GM19238 (cell line): Measurements from ENCODE around the gene KRT2.

ENCODE experiments used
- DNase-seq: peaks from one replicate; pipeline ENCODE4 v3.0.0; 2011; ENCODE audit warnings: low spot score; ENCODE audit not compliant: insufficient read length

The KRT2 gene

DNA sequence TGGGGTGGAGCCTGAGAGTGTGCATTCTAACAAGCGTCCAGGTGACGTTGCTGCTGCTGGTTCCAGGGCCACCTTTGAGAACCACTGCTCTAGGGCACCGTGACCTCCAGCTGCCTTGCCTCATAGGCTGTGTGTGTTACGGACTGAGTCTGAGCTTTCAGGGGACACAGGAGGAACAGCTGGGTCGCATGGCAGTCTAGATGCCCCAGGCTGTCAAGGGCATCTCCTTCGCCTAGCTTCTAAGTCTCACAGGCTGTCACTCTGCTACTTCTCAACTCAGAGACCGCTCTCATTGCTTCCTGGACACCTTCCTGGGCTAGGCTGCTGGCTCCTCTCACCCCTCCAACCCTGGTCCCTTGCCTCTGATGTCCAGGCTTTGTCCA, 34.6 kb downstream of the KRT2 start:
- DNase-seq, result no peak

DNA sequence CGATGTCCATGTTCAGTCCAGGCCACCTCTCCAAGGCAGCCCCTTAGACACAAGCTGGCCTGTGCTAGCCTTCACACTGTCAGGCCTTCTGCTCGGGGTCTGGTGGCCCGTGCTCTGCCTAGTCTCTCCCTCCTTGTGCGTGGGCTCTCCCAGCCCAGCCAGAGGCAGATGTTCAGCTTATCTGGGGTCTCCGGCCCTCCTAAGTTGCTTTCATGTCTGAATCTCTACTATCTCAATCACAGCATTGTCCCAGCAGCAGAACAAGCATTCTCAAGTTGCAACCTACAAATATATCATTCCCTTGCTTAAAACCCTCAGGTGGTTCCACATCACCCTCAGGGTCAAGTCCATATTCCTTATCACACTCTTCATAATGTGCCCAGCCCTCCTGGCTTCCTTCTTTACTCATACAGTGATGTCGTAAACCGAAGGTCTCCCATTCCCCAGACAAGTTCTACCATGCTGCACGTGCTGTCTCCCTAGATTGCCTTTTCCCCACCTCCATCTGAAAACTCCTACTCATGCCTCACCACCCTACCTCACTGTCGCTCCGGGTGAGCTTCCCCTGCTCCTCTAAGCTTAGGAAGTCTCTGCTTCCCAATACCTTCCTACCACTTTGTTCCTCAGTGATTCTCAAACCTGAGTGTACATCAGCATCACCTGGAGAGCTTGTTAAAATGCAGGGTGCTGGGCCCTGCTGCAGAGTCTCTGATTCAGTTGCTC, 35.2 kb downstream of the KRT2 start:
- DNase-seq, result no peak

DNA sequence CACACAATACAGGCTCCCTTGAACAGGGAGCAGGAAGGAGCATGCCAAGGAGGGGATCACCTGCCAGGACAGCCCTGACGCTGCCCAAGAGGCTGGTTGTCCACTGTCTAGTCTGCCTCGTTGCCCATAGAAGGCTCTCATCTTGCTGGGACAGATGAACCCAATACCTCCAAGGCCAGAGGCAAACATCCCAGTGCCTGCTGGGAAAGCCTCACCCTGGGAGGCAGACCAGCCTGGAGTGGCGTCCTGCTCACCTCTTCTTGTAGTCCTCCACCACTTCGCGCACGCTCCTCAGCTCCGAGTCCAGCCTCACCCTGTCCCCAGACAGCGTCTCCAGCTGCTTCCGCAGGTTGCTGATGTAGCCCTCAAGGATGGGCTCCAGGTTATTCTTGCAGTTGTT, 36.1 kb downstream of the KRT2 start:
- no peak for DNase-seq

DNA sequence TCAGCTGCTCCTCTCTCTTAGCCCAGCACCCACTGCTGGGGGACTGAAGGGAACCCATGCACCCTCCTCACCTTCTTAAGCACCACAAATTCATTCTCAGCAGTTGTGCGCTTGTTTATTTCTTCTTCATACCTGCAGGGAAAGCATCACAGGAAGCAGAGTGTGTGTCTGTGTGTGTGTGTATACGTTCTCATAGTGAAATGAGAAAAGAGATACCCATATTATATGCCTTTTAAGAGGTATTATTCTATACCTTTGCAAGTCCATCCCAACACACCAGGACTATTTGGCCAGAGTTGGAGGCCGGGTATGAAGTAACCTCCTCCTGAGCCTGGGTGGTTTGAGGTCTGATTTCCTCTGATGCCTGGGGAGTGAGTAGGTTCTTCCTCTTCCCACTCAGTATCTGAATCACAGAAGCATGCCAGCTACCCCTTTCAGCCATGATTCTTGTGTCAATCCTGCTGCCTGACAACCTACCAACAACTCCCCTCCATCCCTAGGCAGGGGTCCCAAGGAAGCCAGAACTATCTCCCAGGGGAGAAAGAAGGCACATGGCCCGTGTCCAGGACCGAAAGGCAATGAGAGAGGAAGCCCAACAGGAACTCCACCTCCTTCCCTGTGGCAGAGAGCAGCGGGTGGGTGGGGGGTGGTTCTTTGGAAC, 36.7 kb downstream of the KRT2 start:
- DNase-seq, result no peak

DNA sequence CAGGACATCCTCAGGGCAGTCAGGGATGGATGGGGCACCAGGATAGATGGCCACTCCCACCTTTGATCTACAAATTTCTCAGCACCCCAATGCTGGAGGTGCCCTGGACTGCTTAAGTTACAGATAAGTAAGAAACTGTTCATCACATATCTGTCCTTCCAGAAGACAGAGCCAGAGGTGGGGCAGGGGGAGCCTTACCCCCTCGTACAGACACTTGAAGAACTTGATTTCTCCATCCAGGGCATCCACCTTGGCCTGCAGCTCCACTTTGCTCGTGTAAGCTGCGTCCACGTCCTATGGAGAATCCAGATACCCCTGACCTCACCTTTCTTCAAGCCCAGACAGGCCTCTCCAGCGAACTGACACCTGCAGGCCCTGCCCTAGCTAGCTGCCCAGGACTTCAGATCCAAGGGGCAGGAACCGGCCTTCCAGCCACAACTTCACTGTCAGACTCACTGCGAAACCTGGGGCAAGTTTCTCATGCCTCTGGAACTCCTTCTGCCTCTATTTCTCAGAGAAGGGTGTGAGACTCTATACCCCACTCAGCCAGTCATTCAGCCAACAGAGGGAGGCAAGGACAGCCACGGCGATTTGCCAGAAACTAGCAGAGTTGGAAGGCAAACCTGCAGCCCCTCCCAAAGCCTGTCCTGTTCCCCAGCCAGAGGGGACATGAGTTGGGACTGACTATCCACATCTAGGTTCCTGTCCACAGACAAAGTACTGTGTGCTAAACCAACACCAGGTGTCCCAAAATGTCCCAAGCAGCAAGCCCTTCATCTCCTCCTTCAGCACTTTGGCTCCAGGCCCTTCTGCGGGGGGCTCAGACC, 37.4 kb downstream of the KRT2 start:
- no peak for DNase-seq

DNA sequence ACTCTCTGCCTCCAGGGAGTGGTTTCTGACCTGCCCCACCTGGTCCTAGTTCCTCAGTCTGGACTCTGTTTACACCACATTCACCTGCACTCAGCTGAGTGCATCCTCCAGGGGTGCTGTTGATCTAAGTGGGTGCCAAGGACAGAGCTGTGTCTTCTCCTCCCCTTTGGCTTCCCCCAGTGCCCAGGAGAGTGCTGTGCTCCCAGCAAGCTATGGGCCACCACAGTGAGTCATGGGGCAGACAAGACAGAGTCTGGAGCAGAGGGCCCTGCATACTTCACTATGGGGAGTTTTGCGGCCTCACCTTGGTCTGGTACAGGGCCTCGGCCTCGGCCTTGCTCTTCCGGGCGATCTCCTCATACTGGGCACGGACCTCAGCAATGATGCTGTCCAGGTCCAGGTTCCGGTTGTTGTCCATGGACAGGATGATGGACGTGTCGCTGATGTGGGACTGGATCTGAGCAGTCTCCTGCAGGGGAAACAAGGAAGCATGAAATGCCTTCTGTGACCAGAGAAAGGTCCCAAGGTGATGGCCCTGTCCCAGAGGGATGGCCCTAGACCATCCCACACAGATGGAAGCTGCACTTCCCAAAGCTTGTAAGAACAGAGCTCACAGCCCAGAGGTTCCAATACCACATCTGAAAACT, 38.5 kb downstream of the KRT2 start:
- DNase-seq, result no peak

DNA sequence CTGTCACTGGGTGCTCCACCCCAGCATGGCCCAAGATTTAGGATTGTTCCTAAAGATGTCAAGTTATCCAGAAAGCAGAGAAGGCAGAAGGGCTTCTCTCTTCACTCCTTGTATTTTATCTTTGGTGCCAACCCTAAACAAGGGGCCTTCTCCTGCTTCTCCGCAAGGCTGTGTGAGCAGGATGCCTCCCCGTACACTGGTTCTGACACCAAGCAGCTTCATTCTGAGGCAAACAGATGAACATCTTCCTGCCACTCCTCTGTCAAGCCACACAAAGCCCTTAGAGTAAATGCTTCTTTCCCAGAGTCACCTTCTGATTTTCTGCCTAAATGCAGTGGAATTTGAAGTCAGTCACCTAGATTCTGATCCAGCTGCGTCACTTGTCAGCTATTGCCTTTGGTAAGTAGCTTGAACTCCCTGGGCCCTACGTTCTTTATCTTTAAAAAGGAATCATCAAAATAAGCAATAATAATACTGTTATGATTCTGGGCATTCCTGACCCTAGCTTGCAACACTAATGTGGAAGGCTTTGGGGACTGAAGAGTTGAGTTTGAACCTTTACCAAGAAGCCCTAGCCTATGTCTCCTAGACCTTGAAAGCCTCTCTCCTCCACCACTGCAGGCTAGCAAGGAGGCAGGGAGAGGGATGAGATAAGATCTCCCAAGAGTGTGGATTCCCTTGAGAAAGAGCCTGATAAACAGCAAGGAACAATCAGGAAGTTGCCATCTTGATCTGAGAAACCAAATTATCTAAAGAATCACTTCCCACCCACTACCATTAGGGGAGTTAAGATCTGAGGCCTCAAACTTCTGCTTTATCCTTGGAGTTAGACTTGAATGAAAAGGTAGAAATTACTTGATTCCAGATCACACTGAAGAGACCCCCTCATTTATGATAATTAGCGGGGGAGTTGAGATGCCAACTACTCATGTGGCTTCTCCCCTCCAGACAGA, 39.3 kb downstream of the KRT2 start:
- no peak for DNase-seq

DNA sequence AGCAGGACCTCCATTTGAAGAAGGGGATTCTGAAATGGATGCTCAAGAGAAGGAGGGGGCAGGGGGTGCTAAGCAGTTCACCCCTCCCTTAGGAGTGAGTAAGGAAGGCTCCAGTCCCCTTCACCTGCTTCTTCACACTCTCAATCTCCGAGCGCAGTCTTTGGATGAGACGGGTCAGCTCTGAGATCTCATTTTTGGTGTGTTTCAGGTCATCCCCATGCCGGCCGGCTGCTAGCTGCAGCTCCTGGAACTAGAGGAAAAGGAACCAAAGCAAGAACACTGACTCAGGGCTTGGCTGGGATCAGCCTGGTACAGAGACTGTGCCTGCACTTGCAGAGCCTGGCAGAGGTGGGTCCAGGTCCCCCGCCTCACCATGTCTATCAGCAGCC, 40.9 kb downstream of the KRT2 start:
- DNase-seq, result no peak

DNA sequence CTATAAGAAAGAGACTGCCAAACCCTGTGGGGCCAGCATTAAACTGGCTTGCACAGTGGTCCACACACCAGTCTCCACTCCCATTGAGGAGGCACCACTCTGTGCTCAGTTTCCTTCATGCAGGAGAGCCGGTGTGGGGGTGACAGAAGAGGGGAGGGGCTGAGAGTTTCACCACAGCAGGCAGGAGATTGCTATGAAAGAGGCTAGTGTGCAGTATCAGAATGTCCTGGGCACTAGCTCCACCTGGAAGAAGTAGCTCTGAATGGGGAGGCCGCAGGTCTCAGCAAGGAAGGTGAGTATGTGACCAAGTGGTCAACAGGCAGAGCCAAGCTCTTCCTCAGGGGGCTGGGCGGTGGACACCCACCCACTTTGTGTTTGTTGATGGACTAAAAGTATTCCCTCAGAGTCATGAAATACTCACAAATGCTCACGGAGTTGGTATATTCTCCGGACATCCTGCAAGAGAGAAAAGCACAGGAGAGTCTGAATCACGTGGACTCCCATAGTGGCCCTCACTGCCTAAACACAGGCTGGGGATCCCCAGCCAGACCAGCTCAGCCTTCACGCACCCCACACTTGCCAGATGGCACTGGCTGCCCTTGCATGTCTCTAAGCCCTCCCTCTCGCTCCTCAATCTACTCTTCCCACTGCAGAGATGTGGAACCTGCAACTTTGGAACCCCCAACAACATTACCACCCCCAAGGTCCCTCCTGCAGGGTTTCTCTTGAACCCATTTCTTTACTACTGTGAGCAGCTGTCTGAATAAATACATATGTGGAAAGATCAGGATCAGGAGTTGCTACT, 43.0 kb downstream of the KRT2 start:
- no peak for DNase-seq

DNA sequence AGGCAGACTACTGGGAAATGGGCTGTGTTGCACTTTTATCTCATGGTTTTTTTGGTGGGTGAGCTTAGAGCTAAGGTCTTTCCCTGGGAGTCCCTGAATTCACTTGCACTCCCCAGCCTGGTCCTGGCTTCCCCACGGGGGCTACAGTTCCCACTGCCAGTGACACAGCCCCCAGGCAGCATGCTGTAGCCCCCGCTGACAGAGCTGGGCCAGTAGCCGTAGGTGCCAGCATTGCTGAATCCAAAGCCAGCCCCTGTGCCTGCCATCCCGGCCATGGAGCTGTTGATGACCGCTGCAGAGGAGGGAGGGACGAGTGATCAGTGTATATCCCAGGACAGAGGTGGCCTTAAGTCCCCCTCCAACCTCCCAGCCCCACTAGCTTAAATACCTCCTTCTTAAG, 43.9 kb downstream of the KRT2 start:
- DNase-seq, result no peak

DNA sequence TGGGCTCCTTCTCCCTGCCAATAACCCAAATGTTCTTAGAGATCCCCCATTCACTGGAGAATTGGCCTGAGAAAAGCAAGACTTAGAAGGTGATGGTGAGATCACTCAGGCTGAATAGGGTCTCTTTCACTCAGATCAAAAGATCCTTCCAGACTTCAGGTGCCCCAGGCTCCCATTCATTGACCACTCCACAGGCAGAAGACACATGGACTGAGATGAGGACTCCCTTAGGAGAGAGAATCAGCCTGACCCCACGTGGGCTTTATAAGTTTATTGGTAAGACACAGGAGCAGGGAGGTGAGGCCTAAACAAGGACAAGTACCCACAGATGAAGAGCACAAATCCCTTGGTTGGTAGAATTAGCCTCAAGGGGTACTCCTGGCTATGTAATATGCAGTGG, 44.7 kb downstream of the KRT2 start:
- DNase-seq, result no peak

DNA sequence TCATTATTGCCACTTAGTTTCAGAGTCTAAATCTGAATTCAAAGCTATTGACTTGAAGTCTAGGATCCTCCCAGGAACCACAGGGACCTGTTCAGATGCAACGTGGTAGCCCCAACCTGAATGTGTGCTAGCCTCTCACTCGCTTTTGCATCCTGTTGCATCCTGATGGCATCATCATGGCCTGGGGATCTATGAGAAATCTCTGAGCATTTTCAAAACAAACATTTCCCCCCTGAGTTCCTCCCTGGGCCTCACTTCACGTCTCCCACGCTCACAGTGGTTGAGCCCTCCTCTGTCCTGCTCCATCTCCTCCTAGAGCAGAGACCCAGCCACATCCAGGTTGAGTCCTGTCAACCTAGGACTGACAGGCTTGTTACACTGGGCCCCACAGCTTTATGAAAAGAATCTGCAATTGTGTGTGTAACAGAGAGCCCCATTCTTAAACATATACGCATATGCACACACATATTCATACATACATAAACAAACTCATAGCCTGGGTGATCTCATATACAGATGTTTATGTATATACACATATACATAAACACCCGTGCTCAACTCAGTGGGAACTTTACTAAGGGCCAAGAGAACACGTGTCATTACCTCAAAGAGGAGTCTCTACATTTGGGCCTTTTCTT, 45.3 kb downstream of the KRT2 start:
- no peak for DNase-seq

DNA sequence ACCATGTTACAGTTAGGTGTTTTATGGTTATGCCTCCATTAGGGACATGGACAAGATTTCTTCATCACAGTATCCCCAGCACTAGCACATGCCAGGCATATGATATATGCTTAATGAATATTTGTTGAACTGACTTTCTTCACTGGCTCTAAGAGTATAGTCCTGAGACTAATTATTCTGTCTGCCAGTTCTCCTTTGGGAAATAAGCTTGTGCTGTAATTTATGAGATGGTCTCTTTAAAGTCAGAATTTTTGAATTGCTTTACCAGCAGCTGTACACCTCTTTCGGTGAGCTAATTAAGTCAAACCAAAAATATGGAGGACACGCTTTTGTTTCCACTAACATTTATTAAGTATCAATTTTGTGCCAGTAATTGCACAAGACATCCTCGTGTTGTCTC, 45.9 kb downstream of the KRT2 start:
- DNase-seq, result no peak

DNA sequence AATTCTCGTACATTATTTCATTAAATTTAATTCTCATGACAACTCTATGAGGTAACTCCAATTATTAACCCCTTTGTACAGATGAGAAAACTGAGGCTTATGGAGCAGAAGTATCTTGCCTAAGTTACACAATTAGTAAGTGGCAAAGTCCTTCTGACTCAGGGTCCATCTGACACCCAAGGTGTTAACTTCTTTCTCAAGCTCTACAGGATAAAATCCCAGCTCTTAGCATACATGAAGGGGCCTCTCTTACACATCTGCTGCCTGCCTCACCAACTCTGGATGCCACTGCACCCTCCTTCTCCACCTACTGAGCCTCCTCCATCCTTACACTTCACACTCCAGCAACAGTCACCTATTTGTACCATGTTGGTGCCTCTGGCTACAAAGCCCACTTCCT, 46.5 kb downstream of the KRT2 start:
- DNase-seq, result no peak

DNA sequence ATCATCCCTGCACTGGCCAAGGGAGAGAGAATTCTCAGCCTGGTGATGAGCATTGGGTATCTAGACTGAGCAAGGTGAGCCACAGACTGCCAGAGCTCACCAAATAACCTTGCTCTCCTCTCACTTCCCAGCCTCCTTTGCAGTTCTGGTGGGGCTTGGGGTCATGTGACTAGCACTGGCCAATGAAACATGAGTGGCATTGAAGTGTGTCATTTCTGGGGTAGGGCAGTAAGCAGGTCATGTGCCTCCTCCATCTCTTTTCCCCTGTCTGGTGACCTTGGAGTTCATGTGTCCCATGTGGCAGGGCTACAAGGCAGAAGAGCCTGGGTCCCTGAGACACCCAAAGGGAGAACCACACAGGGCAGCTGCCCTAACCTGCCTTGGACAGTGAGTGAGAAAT, 47.2 kb downstream of the KRT2 start:
- no peak for DNase-seq

DNA sequence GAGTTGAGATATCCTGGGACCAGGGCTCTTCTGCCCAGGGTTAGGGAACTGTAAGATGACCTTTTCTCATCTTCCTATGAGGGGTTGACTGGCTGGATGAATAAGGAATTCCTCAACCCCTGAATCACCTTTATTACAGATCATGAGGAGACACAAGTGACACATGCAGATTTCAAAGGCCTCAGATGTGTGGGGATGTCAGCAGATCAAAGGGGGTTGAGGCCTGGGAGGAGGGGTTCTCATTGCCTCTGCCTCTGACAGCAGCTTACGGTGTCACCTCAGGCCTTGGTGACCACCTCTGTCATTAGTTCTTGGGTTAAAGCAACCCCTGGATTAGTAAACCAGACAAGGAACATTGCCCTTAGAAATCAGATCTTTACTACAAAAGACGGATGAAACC, 48.7 kb downstream of the KRT2 start:
- no peak for DNase-seq

DNA sequence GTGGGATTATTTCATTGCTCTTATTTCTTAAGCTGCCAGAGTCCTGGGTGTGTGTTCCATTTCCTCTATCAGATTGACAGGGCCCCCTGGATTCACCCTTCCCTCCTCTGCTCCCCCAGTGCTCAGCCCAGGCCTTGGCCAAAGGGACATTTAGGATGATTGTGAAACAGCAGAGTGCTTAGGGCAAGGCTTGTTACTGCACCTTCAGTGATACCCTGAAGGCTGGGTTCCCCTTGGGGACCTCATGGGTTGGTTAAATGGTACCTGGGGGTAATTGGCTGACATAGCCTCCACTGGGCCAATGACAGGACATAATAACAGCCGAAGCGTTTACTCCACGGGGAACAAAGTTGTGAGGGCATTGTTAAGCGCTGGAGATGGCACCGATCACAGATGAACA, 49.5 kb downstream of the KRT2 start:
- DNase-seq, result no peak

DNA sequence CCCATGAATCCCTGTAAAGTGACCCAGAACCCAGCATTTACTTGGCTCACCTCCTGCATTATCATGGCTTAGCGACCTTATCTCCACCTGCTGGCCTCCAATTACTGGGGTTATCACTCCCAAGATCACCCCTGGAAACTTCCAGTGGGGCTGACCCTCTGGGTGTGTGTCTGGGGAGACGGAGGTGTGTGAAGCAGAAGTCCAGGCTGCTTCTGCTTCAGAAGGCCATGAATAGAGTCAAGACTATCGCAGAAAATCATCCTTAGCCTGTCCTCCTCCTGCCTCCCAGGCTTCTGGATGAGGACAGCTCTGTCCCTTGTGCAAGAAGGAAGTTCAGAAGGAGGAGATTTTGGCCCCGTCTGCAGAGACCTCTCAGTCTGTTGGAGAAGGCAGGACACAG, 50.3 kb downstream of the KRT2 start:
- DNase-seq, result no peak

DNA sequence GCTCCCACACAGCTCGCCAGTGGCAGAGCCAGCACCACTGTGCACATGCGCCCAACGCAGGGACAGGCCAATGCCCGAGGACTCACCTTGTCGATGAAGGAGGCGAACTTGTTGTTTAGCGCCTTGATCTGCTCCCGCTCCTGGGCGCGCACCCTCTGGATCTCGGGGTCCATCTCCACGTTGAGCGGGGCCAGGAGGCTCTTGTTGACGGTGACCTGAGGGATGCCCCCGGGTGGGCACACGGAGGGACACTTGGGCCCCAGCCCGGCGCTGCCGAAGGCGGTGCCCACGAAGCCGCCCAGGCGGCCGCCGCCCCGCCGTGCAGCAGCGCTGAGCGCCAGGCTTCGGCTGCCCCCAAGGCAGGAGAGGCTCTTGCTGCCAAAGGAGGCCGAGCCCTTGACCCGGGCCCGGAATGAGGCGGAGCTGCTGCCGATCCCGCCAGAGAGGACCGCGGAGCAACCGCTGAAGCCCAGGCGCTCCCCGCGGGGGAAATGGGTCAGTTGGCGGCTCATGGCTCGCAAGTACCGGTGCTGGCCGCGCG, 51.0 kb downstream of the KRT2 start, which contains the start of gene KRT72:
Gene KRT72 (minus strand): TSS at position 523 of the 541 bp plus-strand sequence. CDS start 11 bp downstream, at position 512.
- DNase-seq, result no peak
